Glomerular visceral epithelial cell (primary cell): Measurements from ENCODE around the gene TMIGD2.
"Not testable (repeated sequence)": the region's sequence is repeated elsewhere in the genome, so short reads cannot be mapped to it uniquely, and the experiment has no call there.

Experiments used
- DNase-seq: peaks from one replicate; pipeline ENCODE4 v3.0.0-alpha.2; 2016; ENCODE audit errors: extremely low spot score

The TMIGD2 gene, protein sequence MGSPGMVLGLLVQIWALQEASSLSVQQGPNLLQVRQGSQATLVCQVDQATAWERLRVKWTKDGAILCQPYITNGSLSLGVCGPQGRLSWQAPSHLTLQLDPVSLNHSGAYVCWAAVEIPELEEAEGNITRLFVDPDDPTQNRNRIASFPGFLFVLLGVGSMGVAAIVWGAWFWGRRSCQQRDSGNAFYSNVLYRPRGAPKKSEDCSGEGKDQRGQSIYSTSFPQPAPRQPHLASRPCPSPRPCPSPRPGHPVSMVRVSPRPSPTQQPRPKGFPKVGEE

DNA sequence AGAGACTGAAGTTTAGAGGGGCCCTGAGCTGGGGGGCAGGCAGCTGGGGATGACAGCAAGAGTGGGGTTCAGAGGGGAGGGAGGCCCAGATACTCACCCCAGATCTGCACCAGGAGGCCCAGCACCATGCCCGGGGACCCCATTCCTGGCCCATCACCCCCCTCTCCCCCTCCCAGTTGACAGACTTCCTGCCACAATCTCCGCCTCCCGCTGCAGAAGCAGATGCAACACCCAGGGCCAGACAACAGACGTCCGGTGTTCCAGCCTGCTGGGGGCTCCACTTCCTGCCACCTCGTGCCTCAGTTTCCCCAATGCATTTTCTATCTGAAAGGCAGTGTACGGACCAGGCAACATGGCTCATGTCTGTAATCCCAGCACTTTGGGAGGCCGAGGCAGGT, at the start of gene TMIGD2:
TSS of gene TMIGD2 (minus strand) at position 147 of the 398 bp plus-strand sequence. CDS start at position 143, 4 bp downstream.
- no peak for DNase-seq

DNA sequence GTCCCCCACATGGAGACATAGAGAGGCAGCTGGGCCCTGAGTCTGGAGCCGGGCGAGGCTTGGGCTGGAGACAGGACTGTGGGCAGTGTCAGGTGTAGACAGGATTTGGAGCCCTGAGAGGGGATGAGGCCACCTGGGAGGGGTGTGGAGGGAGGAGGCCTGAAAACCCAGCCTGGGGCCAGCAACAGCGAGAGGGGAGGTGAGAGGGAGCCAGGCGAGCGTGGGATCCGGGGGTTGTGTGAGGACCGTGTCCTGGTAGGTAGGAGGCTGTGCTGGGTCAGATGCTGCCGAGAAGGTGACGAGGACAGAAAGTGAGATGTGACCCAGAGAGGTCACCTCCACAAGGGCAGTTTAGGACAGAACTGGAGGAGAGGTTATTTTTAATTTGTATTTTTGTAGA, 48.5 kb upstream of the TMIGD2 start:
- no peak for DNase-seq

DNA sequence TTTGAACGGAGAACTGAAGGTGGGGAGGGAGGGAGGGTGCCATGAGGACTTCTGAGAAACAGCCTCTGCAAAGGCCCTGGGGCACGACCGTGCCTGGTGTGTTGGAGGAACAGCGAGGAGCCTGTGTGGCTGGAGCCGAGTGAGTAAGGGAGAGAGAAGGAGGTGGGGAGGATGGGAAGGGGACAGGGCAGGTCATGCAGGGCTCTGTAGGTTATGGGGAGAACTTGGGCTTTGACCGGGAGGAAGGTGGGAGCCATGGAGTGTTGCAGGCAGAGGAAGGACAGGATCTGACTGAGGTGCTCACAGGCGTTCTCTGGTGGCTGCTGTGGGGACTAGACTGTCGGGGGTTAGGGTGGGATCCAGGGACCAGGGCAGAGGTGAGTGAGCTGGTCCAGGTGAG, 47.9 kb upstream of the TMIGD2 start:
- no peak for DNase-seq

DNA sequence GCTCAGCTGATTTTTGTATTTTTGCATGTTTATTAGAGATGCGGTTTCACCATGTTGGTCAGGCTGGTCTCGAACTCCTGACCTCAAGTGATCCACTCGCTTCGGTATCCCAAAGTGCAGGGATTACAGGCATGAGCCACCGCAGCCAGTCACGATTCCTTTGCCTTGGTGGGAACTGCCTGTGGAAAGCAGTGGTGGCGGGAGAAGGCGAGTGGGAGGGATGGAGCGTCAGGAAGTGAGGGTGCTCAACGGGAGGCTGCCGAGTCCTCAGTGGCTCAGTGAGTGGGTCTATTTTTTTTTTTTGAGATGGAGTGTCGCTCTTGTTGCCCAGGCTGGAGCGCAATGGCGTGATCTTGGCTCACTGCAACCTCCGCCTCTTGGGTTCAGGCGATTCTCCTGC, 47.0 kb upstream of the TMIGD2 start:
- DNase-seq = not testable (repeated sequence)

DNA sequence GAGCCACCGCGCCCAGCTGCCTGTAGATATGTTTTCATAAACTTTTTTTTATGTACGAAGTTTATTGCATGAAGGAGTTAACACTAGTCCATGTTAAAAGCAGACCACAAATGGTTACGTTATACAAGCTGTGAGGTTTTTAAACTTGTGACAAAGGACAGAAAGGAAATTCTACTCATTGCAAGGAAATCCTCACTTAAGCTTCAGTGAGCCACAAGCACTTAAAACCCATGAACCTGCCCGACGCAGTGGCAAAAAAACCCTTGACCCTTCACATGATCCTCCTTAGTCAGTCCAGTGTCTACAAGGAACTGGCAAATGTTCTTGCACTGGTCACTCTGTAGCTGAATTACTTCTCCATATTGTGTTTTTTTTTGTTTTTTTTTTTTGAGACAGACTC, 45.3 kb upstream of the TMIGD2 start:
- DNase-seq = no peak

DNA sequence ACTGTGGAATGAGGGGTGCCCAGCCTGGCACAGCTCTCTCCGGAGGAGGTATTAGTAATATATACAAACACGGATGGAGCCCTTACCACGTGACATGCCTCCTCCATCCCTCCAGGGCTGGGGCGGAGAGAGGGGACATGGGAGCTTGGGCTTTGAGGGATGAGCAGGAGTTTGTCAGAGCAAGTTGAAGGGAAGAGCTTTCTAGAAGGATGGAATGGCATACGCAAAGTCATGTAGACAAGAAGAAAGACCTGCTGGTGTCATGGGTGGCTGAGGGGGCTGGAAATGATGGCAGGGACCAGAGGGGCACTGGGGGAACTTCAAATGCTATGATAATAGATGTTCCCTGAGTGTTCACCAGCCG, 43.8 kb upstream of the TMIGD2 start:
- no peak for DNase-seq

DNA sequence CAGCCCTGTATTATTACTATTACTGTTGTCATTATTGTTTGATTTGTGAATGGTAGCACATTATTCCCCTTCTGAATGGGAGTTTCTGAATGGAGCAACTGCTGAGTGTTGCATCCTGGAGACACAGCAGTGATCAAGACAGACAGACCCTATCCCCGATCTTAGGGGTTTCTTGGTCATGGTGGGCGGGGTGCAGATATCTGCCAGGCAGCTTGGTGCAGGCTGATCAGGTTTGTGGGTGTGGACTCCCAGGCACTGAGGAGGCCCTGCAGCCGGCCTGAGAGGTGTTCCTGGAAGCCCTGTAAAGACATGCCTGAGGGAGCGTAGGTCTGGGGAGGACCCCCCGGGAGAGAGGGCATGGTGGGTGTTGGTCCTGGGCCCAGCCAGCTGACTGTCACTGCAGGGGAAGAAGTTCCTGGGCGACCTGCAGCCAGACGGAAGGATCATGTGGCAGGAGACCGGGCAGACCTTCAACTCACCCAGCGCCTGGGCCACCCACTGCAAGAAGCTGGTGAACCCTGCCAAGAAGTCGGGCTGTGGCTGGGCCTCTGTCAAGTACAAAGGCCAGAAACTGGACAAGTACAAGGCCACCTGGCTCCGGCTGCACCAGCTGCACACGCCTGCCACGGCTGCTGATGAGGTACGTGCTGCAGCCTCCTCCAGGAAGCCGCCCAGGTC, 43.3 kb upstream of the TMIGD2 start:
- no peak for DNase-seq

DNA sequence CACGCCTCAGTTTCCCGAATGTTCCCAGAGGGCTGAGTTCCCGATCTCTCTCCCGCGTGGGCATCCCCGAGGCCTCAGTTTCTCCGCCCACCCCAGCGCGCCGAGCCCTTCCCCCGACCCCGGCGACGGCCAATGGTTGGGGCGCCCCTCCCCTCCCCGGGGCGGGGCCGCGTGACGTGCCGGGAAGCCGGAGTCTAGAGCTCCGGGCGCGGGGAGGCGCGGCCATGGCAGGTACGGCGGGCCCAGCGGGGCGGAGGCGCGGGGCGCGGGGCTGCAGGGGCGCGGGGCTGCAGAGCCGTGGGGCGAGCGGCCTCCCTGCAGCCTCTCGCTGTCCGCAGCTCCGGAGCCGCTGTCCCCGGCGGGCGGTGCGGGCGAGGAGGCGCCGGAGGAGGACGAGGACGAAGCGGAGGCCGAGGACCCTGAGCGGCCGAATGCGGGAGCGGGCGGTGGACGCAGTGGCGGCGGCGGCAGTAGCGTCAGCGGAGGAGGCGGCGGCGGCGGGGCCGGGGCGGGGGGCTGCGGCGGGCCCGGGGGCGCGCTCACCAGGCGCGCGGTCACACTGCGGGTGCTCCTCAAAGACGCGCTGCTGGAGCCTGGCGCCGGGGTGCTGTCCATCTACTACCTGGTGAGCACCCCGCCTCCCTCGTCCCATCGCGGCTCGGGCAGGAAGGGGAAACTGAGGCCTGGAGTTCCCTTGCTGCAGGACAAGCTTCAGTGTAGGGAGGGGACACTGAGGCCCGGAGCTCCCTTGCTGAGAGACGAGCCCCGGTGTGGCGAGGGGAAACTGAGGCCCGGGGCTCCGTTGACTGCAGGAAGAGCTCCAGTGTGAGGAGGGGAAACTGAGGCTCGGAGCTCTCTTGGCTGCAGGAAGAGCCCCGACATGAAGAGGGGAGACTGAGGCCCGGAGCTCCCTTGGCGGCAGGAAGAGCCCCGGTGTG, 41.5 kb upstream of the TMIGD2 start, which contains the start of gene MPND:
TSS of gene MPND (plus strand) at position 193 of the 938 bp plus-strand sequence. CDS start at position 225, 32 bp downstream.
- DNase-seq = peak; percentile 81

DNA sequence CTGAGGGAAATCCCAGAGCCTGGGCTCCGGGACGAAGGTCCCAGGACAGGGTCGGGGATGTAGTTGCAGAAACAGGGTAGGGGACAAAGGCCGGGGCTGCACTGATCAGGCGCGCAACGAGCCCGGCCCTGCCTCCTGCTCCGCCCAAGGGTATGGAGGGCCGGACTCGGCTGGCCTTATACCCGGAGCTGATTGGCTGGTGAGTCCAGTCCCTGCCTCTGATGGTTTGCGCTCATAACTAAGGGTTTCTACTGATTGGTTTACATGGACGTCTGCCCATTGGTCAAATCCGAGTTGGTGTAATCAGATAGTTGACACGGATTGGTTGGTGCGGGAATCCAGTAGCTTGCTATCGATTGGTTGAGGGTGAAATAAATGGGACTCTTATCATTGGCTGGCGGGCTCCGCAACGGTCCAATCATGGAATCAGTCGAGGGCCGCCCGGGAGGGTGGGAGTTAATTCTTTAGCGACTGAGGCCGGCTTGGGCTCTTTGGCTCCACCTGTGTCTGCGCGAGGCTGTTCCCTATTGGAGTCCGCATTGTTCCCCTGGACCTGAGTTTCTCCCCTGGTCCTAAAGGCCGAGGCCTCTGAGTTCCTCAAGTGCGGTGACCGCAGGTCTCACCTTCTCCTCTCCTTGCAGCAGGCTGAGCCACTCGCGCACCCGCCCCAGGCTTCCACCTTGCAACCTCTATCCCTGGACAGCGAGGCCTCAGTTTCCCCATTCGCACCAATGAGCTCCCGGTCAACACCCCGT, 40.6 kb upstream of the TMIGD2 start:
- DNase-seq = peak; percentile 100

DNA sequence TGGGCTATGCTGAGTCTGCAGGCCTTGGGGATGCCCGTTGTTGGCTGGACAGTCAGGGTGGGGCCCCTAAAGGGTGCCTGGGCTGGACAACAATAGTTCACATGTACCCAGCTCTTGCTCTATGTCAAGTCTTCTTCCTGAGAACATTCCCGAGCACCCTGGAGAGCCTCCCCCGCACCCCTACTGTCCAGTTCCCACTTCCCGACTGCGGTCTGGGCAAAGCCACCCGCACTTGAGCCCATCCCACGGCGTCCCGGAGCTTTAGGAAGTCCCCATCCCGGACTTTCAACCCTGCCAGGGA, 40.1 kb upstream of the TMIGD2 start:
- DNase-seq = no peak

DNA sequence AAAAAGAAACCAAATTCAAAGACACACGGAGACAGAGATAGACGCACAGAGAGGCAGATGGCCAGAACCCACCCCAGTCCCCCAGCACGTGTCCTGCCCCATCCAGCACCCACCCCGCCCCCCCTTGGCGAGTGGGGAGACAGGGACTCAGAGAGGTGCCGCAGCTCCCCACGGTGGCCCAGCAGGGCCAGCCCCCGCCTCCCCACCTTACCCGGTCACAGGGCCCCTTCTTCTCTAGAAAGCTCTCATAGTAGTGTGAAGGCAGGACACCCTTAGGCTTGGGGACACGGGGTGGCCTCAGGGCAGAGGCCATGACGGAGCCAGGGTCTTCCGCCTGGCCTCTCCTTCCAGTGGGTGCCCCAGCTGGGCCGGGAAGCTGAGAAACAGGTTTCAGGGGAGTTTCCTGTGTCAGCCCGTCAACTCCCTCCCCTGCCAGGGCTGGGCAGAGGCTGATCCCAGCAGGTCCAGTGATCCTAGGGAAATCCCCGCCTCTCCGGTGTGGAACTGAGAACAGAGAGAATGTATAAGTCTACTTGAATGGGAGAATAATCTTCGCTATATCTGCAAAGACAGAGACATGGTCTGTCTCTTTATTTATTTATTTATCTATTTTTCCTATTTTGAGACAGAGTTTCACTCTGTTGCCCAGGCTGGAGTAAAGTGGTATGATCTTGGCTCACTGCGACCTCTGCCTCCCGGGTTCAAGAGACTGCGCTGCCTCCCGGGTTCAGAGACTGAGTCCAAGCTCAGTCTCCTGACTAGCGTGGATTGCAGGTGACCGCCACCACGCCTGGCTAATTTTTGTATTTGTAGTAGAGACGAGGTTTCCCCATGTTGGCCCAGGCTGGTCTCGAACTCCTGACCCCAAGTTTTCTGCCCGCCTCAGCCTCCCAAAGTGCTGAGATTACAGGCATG, 36.5 kb upstream of the TMIGD2 start, which contains the start of gene STAP2:
TSS of gene STAP2 (minus strand) at position 387 of the 915 bp plus-strand sequence. CDS start at position 313, 74 bp downstream.
- peak; percentile 76 for DNase-seq

DNA sequence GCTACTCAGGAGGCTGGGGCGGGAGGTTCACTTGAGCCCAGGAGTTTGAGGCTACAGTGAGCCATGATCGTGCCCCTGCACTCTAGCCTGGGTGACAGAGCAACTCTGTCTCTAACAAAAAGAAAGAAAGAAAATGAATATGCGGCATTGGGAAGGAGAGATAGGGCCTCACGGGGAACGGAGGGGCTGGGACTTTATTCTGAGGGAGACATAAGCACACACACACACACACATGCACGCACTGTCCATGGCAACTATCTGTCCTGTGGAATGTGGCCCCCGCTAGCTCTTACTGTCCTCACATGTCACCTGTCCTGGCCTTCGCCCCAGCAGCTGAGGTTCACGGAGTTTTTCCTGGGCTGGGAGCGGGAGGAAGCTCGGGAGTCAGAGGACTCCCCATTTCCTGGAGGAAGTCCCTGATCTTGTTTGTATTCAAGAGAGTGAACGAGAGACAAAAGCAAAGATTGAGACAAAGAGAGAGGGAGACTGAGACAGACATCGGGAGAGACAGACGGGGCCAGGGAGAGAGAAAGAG, 35.8 kb upstream of the TMIGD2 start:
- DNase-seq = peak; percentile 33

DNA sequence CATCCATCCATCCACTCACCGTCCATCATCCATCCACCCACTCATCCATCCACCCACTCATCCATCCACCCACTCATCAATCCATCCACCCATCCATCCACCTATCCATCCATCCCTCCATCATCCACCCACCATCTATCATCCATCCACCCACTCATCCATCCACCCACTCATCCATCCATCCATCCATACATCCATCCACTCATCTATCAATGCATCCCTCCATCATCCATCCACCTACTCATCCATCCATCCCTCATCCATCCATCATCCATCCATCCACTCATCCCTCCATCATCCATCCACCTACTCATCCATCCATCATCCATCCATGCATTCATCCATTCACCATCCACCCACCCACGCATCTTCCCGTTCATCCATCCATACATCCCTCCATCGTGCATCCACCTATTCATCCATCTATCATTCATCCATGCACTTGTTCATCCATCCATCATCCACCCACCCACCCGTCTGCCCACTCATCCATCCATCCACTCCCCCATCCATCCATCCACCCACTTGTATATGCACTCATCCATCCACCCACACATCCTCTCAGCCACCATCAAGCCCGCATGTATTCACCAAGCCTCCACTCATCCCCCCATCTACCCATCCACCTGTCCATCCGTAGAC, 32.9 kb upstream of the TMIGD2 start:
- no peak for DNase-seq

DNA sequence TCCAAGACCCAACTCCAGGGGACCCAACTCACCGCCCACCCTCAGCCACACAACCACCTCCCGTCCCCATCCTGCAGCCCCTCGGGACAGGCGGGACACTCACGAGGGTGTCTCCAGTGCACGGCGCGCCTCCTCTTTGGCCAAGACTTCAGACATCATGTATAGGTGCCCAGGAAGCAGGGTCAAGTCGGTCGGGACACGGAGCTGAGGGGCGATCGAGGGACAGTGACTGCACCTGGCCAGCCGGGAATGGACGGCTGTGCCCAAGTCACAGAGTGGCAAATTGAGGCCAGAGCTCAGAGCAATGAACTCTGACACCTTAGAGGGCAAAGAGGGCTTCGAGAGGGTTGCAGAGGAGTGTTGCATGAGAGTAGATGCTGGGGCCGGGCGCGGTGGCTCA, 27.7 kb upstream of the TMIGD2 start:
- no peak for DNase-seq

DNA sequence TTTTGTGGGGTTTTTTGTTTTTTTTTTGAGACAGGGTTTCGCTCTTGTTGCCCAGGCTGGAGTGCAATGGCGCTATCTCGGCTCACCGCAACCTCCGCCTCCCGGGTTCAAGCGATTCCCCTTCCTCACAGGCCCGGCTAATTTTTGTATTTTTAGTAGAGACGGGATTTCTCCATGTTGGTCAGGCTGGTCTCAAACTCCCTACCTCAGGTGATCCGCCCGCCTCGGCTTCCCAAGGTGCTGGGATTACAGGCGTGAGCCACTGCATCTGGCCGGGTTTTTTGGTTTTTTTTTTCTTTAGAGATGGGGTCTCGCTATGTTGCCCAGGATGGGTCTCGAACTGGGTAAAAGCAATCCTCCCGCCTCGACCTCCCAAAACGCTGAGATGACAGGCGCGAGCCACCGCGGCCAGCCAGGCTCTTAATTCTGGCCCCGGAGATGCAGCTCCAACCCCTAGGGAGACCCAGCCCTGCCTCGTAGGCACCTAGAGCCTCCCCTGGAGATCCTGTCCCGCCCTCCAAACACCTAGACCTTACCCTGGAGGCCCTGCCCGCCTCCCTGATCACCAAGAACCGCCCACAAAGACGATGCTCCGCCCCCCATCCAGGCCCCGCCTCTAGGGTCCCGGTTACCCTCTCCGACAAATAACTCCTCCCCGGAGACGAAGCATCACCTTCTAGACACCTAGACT, 26.9 kb upstream of the TMIGD2 start:
- not testable (repeated sequence) for DNase-seq

DNA sequence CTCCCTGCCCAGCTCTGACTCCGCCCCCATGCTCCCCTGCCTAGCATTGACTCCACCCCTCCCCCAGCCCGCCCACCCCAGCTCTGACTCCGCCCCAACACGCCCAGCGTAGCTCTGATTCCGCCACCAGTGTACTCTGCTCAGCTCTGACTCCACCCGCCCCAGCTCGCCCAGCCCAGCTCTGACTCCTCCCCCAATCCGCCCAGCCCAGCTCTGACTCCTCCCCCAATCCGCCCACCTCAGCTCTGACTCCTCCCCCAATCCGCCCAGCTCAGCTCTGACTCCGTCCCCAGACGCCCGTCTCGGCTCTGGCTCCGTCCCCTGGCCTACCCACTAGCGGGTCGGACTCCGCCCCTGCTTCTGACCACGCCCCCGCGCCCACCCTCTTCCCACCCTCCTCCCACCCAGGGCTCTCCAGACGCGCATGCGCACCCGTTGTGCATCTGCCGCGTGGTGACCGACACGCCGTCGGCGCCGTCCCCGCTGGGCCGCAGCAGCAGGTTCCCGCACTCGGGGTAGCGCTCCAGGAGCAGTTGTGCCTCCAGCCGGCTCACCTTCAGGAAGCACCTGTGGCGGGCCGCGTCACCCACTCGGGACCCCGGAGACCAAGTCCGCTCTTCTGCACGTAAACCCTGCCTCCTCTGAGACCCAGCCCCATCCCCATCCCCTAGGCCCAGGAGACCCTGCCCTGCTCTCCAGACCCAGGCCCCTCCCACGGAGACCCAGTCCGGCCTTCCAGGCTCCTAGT, 26.2 kb upstream of the TMIGD2 start:
- no peak for DNase-seq

DNA sequence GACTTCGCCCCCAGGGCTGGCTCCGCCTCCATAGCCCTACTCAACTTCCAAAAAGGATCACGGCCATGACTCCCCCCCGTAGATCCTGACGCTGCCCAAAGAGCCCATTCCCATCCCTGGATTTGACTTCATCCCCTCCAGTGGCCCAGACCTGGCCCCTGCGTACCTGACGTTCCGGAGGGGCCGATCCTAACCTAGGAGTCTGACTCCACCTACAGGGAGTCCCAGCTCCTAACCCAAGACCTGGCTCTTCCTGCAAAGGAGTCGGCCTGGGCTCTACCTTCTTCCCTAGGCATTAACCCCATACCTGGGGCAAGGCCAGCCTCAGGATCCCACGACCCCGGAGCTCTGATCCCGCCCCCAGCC, 25.7 kb upstream of the TMIGD2 start:
- DNase-seq = no peak

DNA sequence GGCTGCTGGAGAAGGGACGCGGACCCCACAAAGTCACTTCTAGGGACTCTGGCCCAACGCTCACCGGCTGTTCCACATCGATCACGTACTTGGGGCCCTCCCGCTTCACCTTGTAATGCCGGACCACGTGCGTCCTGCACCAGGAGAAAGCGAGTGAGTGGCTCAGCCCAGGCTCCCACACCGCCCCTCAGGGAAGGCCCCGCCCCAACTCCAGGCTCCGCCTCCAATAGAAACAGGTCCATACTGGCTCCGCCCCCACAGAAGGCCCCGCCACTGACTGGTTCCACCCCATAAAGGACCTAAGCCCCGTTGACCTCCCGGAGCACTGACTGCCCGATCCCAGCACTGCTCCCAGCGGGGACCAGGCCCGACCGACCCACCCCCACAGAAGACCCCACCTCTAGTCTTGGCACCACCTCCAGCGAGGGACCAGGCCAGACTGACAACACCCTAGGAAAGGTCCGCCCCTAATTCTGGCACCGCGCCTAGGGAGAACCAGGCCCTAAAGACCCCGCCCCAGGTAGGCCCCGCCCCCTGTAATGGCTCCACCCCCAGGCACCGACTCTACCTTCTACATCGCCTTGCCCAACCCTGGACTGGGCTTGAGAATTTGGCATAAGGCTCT, 25.2 kb upstream of the TMIGD2 start:
- DNase-seq = no peak
